DND-41 (cell line): ENCODE data around the gene RNF130.

ENCODE experiments used
- EZH2 ChIP-seq: IDR thresholded peaks from 3 replicates; pipeline ENCODE4 v1.6.1; 2012; ENCODE audit warnings: borderline replicate concordance, low read depth, mild to moderate bottlenecking, moderate library complexity, low read length, inconsistent platforms; ENCODE audit not compliant: severe bottlenecking
- TF ChIP-seq, protein P1 (sequence below): IDR thresholded peaks from 2 replicates; pipeline ENCODE4 v1.5.1; 2012; ENCODE audit warnings: borderline replicate concordance, low read length, moderate library complexity, mild to moderate bottlenecking; ENCODE audit not compliant: poor library complexity, severe bottlenecking; ENCODE audit errors: extremely low read depth

DNA sequence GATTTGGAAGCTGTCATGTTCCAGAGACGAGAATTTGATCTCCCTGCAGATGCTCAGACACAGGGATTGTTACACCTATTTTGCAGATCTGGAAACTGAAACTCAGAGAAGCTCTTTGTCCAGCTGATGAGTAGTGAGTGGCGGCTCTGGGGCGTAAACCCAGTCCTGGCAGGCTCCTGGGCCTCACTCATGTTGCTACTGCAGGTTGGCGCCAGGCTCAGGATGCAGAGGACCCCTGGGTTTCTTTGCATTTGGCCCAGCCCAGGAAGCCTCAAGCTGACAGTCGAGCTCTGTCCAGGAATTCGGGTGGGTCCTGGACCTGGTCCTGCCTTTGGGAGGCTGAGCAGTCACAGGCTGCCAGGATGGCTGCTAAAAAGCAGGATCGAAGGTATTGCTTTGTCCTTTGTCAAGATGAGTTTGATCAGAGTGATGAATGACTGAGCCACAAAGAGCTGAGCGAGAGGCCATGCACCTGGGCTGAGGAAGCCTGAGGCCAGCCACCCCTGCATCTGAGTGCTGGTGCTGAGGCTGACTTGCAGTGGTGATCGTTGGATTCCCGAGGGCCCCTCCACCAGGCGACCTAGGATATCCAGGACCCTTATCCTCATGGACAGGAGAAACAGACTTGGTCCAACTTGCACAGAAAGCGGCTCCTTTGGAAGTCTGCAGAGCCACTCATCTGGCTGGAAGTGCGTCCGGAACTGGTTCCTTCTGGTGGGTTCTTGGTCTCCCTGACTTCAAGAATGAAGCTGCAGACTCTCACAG is 8.3 kb upstream of the RNF130 start:
- TF ChIP-seq, protein P1, sequence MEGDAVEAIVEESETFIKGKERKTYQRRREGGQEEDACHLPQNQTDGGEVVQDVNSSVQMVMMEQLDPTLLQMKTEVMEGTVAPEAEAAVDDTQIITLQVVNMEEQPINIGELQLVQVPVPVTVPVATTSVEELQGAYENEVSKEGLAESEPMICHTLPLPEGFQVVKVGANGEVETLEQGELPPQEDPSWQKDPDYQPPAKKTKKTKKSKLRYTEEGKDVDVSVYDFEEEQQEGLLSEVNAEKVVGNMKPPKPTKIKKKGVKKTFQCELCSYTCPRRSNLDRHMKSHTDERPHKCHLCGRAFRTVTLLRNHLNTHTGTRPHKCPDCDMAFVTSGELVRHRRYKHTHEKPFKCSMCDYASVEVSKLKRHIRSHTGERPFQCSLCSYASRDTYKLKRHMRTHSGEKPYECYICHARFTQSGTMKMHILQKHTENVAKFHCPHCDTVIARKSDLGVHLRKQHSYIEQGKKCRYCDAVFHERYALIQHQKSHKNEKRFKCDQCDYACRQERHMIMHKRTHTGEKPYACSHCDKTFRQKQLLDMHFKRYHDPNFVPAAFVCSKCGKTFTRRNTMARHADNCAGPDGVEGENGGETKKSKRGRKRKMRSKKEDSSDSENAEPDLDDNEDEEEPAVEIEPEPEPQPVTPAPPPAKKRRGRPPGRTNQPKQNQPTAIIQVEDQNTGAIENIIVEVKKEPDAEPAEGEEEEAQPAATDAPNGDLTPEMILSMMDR: no peak
- TF ChIP-seq EZH2: no peak
